LNCaP clone FGC (cell line): ENCODE data around the gene INF2.

Experiments
- DNase-seq: peaks from one replicate; pipeline ENCODE4 v3.0.0-alpha.2; 2011; ENCODE audit warnings: low read depth
- H3K4me3 ChIP-seq: 2 replicates; pipeline ENCODE4 v1.5.1; 2011; ENCODE audit warnings: mild to moderate bottlenecking, low read depth, low read length, control low read depth
- TF ChIP-seq, protein P1 (sequence below): IDR thresholded peaks from 2 replicates; pipeline ENCODE4 v1.5.1; 2012; ENCODE audit warnings: mild to moderate bottlenecking; ENCODE audit not compliant: control insufficient read depth, insufficient read depth; ENCODE audit errors: extremely low read depth

The INF2 gene

DNA sequence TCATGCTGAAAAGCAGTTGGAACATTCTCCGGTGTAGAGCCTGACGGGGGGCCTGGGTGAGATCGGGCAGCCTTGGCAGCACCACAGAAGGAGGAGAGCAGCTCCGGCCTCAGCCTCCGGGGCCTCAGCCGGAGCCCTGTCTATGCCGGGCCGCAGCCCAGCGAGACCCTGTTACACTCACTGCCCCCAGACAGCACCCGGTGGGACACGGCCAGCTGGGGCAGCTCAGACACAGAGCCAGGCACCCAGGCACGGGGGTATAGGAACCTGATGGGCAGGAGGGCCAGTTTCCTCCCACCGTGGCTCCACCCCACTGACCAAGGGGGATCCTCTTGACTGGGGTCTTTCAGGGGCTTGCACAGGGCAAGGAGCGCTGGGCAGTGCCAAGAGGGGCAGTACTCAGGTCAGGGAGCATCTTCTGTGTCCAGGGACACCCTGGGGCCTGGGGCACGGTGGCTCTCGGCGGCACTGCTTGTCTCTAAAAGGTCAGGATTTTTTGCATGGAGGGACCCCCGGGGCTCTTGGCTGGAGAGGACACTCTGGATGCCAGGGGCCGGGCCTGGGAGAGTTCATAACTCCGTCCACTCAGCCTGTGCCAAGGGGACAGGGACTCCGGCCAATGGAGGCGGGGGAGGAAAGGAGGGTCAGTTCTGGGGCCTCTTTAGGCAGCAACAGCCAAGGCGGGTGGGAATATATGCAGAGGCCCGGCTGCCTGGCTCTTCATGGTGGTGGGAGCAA, 9.4 kb downstream of the INF2 start:
- no peak for DNase-seq
- TF ChIP-seq, protein P1, sequence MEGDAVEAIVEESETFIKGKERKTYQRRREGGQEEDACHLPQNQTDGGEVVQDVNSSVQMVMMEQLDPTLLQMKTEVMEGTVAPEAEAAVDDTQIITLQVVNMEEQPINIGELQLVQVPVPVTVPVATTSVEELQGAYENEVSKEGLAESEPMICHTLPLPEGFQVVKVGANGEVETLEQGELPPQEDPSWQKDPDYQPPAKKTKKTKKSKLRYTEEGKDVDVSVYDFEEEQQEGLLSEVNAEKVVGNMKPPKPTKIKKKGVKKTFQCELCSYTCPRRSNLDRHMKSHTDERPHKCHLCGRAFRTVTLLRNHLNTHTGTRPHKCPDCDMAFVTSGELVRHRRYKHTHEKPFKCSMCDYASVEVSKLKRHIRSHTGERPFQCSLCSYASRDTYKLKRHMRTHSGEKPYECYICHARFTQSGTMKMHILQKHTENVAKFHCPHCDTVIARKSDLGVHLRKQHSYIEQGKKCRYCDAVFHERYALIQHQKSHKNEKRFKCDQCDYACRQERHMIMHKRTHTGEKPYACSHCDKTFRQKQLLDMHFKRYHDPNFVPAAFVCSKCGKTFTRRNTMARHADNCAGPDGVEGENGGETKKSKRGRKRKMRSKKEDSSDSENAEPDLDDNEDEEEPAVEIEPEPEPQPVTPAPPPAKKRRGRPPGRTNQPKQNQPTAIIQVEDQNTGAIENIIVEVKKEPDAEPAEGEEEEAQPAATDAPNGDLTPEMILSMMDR = no peak
- no peak overlapping the region for H3K4me3 ChIP-seq

DNA sequence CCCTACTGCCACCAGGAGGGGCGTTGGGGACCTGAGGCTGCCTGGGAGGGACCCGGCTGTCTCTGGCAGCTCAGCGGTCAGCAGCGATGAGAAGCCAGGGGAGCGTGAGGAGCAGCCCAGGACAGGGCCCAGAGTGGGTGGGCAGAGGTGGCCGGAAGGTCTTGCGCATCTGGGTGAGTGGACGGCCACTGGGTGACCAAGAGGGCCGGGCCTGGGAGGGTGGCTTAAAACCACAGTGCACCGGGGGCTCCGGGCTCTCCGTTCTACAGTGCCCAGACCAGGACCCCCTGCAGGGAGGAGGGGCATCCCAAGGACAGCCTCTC, 10.0 kb downstream of the INF2 start:
- DNase-seq = no peak
- H3K4me3 ChIP-seq = no peak overlapping the region
- TF ChIP-seq, protein P1 = no peak

DNA sequence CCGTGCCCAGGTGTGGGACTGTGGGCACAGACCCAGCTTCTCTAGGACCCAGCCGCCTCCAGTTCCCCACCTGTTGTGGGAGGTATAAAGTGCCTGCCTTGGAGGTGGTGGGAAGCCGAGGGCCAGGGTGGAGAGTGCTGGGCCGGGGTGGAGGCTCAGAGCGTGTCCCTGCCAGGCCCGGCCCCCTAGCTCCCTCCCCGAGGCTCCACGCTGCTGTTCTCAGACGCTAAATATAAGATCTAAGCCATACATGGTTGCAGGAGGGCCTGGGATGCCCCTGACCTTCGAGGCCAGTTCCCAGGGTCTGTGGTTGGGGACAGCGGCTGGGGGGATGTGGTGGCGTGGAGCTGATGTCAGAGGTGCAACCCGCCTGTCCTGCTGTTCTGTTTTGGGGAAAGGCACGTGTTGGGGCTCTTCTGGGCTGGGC, 10.8 kb downstream of the INF2 start:
- no peak for DNase-seq
- no peak overlapping the region for H3K4me3 ChIP-seq
- TF ChIP-seq, protein P1 = no peak

DNA sequence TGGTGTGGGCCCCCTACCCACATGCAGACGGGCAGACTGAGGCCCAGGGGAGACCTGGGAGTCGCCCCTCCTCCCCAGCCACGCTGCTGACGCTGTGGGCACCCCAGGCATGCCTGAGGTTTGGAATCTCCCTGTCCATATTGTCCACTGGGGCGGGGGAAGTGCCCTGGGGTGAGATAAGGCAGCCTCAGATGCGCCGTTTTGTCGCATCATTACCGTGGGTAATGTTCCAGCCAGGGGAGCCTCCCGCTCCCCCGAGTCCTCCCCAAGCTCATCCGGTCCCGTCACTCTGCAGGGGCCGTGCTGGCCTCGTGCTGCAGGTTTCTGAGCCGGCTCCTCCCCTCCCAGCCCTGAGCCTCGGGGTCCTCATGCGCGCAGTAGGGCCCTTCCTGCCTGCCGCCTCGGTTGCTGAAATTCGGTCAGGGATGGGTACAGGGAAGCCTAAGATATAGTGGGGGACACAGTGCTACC, 11.4 kb downstream of the INF2 start:
- TF ChIP-seq, protein P1 = no peak
- no peak overlapping the region for H3K4me3 ChIP-seq

DNA sequence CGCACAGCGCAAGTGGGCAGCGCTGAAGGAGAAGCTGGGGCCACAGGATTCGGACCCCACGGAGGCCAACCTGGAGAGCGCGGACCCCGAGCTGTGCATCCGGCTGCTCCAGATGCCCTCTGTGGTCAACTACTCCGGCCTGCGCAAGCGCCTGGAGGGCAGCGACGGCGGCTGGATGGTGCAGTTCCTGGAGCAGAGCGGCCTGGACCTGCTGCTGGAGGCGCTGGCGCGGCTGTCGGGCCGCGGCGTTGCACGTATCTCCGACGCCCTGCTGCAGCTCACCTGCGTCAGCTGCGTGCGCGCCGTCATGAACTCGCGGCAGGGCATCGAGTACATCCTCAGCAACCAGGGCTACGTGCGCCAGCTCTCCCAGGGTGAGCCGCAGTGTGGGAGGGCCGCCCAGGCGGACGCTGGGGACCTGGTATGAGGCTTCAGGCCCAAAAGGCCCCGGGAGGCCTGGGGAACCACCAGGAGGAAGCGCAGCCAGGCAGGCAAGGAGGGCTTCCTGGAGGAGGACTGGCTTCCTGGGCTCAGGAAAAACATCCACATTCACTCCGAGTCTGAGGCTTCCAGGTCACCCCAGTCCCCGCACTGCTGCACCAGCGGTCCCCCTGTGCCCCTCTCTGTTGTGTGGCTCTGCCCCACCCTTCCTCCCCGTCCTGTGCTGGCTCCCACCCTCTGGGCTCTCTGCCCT, 12.1 kb downstream of the INF2 start:
- no peak overlapping the region for H3K4me3 ChIP-seq
- TF ChIP-seq, protein P1 = no peak
- no peak for DNase-seq

More for the DNA sequence above, 11.4 kb downstream of the INF2 start:
- DNase-seq = no peak

DNA sequence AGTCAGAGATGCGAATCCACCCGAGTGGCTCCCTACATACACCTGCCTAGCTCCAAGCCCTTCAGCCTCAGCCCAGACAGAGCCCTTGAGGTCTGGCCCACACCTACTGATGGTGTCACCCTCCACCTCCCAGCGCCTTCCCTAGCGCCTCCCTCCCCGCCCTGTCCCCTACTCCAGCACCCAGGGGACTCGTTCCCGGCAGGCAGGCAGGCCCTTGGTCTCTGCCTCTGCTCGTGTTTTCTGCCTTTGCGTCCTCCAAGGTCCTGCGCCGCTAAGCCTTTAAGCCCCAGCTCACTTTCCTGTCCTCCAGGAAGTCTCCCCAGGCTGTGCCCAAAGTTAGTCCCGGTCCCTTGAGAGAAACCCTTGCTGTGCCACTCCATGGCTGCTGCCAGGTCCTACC, 12.7 kb downstream of the INF2 start:
- TF ChIP-seq, protein P1 = no peak
- no peak overlapping the region for H3K4me3 ChIP-seq
- no peak for DNase-seq

DNA sequence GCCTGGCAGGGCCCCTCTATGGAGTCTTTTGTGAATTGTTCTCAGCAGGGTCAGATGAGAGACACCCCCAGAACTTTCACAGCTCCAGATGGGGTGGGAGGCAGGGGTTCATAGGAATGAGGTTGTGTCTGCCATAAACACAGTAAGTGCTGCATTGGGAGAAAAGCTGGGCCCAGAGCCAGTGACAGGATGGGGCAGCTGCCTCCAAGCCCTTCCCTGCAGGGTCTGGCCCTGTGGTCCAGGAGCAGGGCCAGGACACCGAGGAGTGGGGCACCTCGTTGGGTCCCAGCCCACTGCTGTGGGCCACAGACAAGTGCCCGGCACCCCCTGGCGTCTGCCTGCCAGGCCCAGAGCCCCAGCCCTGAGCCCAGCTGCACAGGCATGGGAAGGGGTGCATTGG, 13.3 kb downstream of the INF2 start:
- DNase-seq = no peak
- no peak overlapping the region for H3K4me3 ChIP-seq
- TF ChIP-seq, protein P1 = no peak
